ENCODE data around the gene AP5M1.
"Not testable (repeated sequence)": the region's sequence is repeated elsewhere in the genome, so short reads cannot be mapped to it uniquely, and the experiment has no call there.

- TF ChIP-seq CTCF (conservative IDR thresholded peaks at IDR 0.05); EZH2 (IDR thresholded peaks at IDR 0.05; ENCODE audit: low read depth): not testable (repeated sequence)
Observed at GRCh38 chr14:57258221-57258620, 10.6 kb upstream of the AP5M1 start.

Data from PC-9 (cell line).